GM19372 (cell line): ENCODE data around the gene SLC6A13.
"Not testable (repeated sequence)": the region's sequence is repeated elsewhere in the genome, so short reads cannot be mapped to it uniquely, and the experiment has no call there.

Experiments
- ATAC-seq: cut with Tn5 transposase; IDR thresholded peaks from one replicate; pipeline ENCODE4 v1.9.1; 2021; ENCODE audit warnings: mild to moderate bottlenecking, low read depth, moderate library complexity; ENCODE audit not compliant: unreplicated experiment

The SLC6A13 gene

GRCh38 chr12:236445-236844 is 26.2 kb downstream of the SLC6A13 start:
- ATAC-seq, result no peak

- not testable (repeated sequence) for ATAC-seq
Measured at GRCh38 chr12:235967-236366, 26.7 kb downstream of the SLC6A13 start.

- ATAC-seq, result no peak
Measured at GRCh38 chr12:234891-235415, 27.7 kb downstream of the SLC6A13 start.

GRCh38 chr12:234019-234418 is 28.6 kb downstream of the SLC6A13 start:
- ATAC-seq, result no peak

GRCh38 chr12:233615-233968 is 29.0 kb downstream of the SLC6A13 start:
- no peak for ATAC-seq

- no peak for ATAC-seq
Measured at GRCh38 chr12:232731-233614, 29.7 kb downstream of the SLC6A13 start.

- no peak for ATAC-seq
Measured at GRCh38 chr12:230925-231671, 31.5 kb downstream of the SLC6A13 start.

- no peak for ATAC-seq
Measured at GRCh38 chr12:229441-230191, 33.0 kb downstream of the SLC6A13 start.

GRCh38 chr12:228846-229200 is 33.8 kb downstream of the SLC6A13 start:
- no peak for ATAC-seq

GRCh38 chr12:227923-228845 is 34.5 kb downstream of the SLC6A13 start:
- no peak for ATAC-seq

GRCh38 chr12:227286-227915 is 35.2 kb downstream of the SLC6A13 start:
- ATAC-seq, result no peak

GRCh38 chr12:226401-226800 is 36.2 kb downstream of the SLC6A13 start:
- ATAC-seq, result no peak

- ATAC-seq, result no peak
Measured at GRCh38 chr12:225012-225411, 37.6 kb downstream of the SLC6A13 start.

GRCh38 chr12:224330-224729 is 38.3 kb downstream of the SLC6A13 start:
- ATAC-seq, result no peak

- ATAC-seq, result no peak
Measured at GRCh38 chr12:223841-224240, 38.8 kb downstream of the SLC6A13 start.

- ATAC-seq, result no peak
Measured at GRCh38 chr12:221736-222135, 40.9 kb downstream of the SLC6A13 start.

GRCh38 chr12:220946-221550 is 41.6 kb downstream of the SLC6A13 start:
- no peak for ATAC-seq

GRCh38 chr12:220491-220890 is 42.1 kb downstream of the SLC6A13 start:
- ATAC-seq, result no peak

- no peak for ATAC-seq
Measured at GRCh38 chr12:219891-220352, 42.7 kb downstream of the SLC6A13 start.
